CD1c-positive myeloid dendritic cell (primary cell): ENCODE measurements around the gene MIS18A.
"Not testable (repeated sequence)": the region's sequence is repeated elsewhere in the genome, so short reads cannot be mapped to it uniquely, and the experiment has no call there.

Experiments used
- DNase-seq: peaks from one replicate; pipeline ENCODE4 v3.0.0-alpha.2; 2016; ENCODE audit errors: extremely low spot score

MIS18A gene

GRCh38 chr21:32304998-32305397 is 26.1 kb upstream of the MIS18A start:
- DNase-seq = no peak

GRCh38 chr21:32303385-32303784 is 24.5 kb upstream of the MIS18A start:
- no peak for DNase-seq

- no peak for DNase-seq
Measured at GRCh38 chr21:32302560-32302959, 23.7 kb upstream of the MIS18A start.

- DNase-seq = no peak
Measured at GRCh38 chr21:32301596-32301995, 22.7 kb upstream of the MIS18A start.

- no peak for DNase-seq
Measured at GRCh38 chr21:32300117-32300681, 21.4 kb upstream of the MIS18A start.

GRCh38 chr21:32299695-32300094 is 20.8 kb upstream of the MIS18A start:
- no peak for DNase-seq

GRCh38 chr21:32298658-32299081 is 19.8 kb upstream of the MIS18A start, which contains the start of gene MRAP:
MRAP (plus strand) TSS chr21:32298855; CDS start chr21:32298972, 117 bp downstream.
- DNase-seq = no peak

- DNase-seq = no peak
Measured at GRCh38 chr21:32298148-32298559, 19.3 kb upstream of the MIS18A start.

GRCh38 chr21:32297449-32297848 is 18.6 kb upstream of the MIS18A start:
- no peak for DNase-seq

- no peak for DNase-seq
Measured at GRCh38 chr21:32285476-32285875, 6.6 kb upstream of the MIS18A start.

- DNase-seq = no peak
Measured at GRCh38 chr21:32282992-32283391, 4.1 kb upstream of the MIS18A start.

GRCh38 chr21:32281531-32281930 is 2.7 kb upstream of the MIS18A start:
- no peak for DNase-seq

- DNase-seq = no peak
Measured at GRCh38 chr21:32279377-32279680, 480 bp upstream of the MIS18A start.

- DNase-seq = no peak
Measured at GRCh38 chr21:32278103-32278502, 746 bp downstream of the MIS18A start.

GRCh38 chr21:32276671-32277070 is 2.2 kb downstream of the MIS18A start:
- DNase-seq = no peak

- no peak for DNase-seq
Measured at GRCh38 chr21:32270748-32271147, 8.1 kb downstream of the MIS18A start.

GRCh38 chr21:32265321-32265720 is 13.5 kb downstream of the MIS18A start:
- DNase-seq = not testable (repeated sequence)

- no peak for DNase-seq
Measured at GRCh38 chr21:32261929-32262328, 16.9 kb downstream of the MIS18A start.

- no peak for DNase-seq
Measured at GRCh38 chr21:32260130-32260529, 18.7 kb downstream of the MIS18A start.

- DNase-seq = not testable (repeated sequence)
Measured at GRCh38 chr21:32258786-32259048, 20.1 kb downstream of the MIS18A start.

GRCh38 chr21:32257962-32258785 is 20.7 kb downstream of the MIS18A start:
- DNase-seq = peak; percentile 50

GRCh38 chr21:32256873-32257620 is 21.8 kb downstream of the MIS18A start:
- no peak for DNase-seq

- DNase-seq = no peak
Measured at GRCh38 chr21:32256251-32256650, 22.6 kb downstream of the MIS18A start.
